GM12878 (cell line): ENCODE results near the gene C19orf12.

ENCODE experiments used
- BHLHE40 ChIP-seq, 2 experiments: fragments of 450-650 bp in 1 of 2; IDR thresholded peaks; 2 replicates each; pipeline ENCODE4 v1.6.1; 2011 to 2017; ENCODE audit warnings: low read depth in 2 of 2, borderline replicate concordance in 1 of 2, improper control_type of control experiment in 1 of 2, low read length in 1 of 2, mild to moderate bottlenecking in 1 of 2
- CEBPB ChIP-seq, 2 experiments: fragments of 150-350 bp in 1 of 2; IDR thresholded peaks; 2 replicates each; pipeline ENCODE4 v1.6.1; 2012 to 2014; ENCODE audit warnings: low read depth in 2 of 2, low read length in 2 of 2, borderline replicate concordance in 1 of 2, inconsistent platforms in 1 of 2
- CREB1 ChIP-seq: IDR thresholded peaks from 2 replicates; pipeline ENCODE4 v1.6.1; 2012; ENCODE audit warnings: low read depth, mild to moderate bottlenecking, inconsistent platforms
- SP1 ChIP-seq: IDR thresholded peaks from one replicate; pipeline ENCODE4 v1.6.1; 2011; ENCODE audit warnings: low read depth, low read length
- TARDBP ChIP-seq: IDR thresholded peaks from 2 replicates; pipeline ENCODE4 v1.6.1; 2016; ENCODE audit warnings: borderline replicate concordance
- TF ChIP-seq, protein P1 (sequence below), 3 experiments: IDR thresholded peaks in 2 of 3; conservative IDR thresholded peaks in 1 of 3; 2 replicates each; pipeline ENCODE4 v1.5.1; 2011; ENCODE audit warnings: low read depth in 3 of 3, low read length in 3 of 3, mild to moderate bottlenecking in 3 of 3, control low read depth in 2 of 3, moderate library complexity in 2 of 3, inconsistent platforms in 1 of 3, mixed read lengths in 1 of 3; ENCODE audit not compliant: control insufficient read depth in 2 of 3, insufficient read depth in 1 of 3; ENCODE audit errors: extremely low read depth in 1 of 3

- no peak for TF ChIP-seq BHLHE40 (IDR thresholded peaks at IDR 0.05; ENCODE audit: borderline replicate concordance in 1 of 2, low read depth in 2 of 2, low read length in 1 of 2)
- TF ChIP-seq, protein P1, sequence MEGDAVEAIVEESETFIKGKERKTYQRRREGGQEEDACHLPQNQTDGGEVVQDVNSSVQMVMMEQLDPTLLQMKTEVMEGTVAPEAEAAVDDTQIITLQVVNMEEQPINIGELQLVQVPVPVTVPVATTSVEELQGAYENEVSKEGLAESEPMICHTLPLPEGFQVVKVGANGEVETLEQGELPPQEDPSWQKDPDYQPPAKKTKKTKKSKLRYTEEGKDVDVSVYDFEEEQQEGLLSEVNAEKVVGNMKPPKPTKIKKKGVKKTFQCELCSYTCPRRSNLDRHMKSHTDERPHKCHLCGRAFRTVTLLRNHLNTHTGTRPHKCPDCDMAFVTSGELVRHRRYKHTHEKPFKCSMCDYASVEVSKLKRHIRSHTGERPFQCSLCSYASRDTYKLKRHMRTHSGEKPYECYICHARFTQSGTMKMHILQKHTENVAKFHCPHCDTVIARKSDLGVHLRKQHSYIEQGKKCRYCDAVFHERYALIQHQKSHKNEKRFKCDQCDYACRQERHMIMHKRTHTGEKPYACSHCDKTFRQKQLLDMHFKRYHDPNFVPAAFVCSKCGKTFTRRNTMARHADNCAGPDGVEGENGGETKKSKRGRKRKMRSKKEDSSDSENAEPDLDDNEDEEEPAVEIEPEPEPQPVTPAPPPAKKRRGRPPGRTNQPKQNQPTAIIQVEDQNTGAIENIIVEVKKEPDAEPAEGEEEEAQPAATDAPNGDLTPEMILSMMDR (IDR thresholded peaks at IDR 0.05 in 2 of 3, conservative IDR thresholded peaks at IDR 0.05 in 1 of 3; ENCODE audit: control insufficient read depth in 2 of 3, extremely low read depth in 1 of 3, insufficient read depth in 1 of 3, low read depth in 3 of 3, low read length in 3 of 3) = no peak
- no peak for TF ChIP-seq CREB1
- no peak for TF ChIP-seq TARDBP
- no peak for TF ChIP-seq CEBPB (IDR thresholded peaks at IDR 0.05; ENCODE audit: borderline replicate concordance in 1 of 2, low read depth in 2 of 2, low read length in 2 of 2)
- TF ChIP-seq SP1 = no peak
Observed at GRCh38 chr19:29717051-29717450, 2.0 kb upstream of the C19orf12 start.
